A204.1 (cell line): ENCODE measurements around the gene YIPF4.
"Not testable (repeated sequence)": the region's sequence is repeated elsewhere in the genome, so short reads cannot be mapped to it uniquely, and the experiment has no call there.

Source experiments
- FAIRE-seq: peaks from 2 replicates; lab custom pipeline; 2012; peaks lifted over from hg19 to GRCh38; lab: Jason Lieb, UNC

Gene YIPF4

DNA sequence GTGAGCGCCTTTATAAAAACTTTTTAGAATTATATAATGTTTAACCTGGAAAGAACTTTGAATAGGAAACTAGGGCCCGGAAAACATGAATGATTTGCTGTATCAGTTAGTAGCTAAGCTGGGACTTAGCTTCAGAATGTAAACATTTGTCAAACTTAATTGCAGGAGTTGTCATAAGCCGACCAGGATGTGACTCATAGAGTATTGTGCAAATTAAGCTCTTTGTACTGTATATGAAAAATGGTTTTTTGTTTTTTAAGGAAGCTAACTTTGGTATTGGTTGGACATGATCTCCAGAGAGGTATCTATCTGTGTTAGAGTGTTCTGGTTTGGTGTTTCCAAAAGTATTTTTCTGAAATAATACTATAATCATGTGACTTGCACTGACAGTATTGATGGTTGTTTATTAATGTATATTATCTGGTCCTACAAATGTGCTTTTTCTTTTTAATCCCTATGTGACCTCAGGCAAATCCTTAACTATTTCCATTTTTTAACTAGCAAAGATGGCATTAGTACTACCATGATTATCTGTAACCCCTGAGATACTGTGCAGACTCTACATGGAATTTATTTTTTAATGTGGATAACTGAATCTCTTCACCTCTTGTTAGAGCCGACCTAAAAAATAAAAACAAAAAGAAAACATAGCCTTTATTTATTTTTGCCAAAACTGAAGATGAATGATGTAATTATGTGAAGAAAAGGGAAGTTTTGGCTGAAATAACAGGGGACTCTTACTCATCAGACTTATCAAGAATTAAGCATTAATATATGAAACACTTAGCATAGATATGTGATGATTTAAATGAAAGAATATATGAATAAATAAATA lies 11.7 kb downstream of the YIPF4 start:
- FAIRE-seq: no peak

DNA sequence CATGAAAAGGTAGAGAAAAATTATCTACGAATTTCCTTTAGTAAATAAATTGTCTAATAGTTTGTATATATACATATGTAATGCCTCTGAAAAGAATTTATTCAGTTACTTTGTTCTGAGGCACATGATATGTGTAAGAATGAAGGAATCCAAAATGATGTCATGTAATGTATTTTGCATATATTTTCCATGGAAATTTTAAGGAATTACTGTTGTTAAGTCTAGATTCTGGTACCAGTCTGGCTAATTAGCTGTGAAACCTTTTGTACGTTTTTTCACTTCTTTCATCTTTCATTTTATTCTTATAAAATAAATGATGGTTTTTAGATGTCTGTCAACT lies 12.3 kb downstream of the YIPF4 start:
- peak; percentile 11 for FAIRE-seq

GRCh38 chr2:32291746-32292145 lies 14.0 kb downstream of the YIPF4 start:
- no peak for FAIRE-seq

GRCh38 chr2:32293493-32293892 lies 15.8 kb downstream of the YIPF4 start:
- FAIRE-seq: not testable (repeated sequence)

- not testable (repeated sequence) for FAIRE-seq
Measured at GRCh38 chr2:32293966-32294562, 16.4 kb downstream of the YIPF4 start.

- FAIRE-seq: no peak
Measured at GRCh38 chr2:32310577-32310976, 32.9 kb downstream of the YIPF4 start.

- no peak for FAIRE-seq
Measured at GRCh38 chr2:32314886-32315285, 37.2 kb downstream of the YIPF4 start.

- FAIRE-seq: not testable (repeated sequence)
Measured at GRCh38 chr2:32328679-32329078, 51.0 kb downstream of the YIPF4 start.

DNA sequence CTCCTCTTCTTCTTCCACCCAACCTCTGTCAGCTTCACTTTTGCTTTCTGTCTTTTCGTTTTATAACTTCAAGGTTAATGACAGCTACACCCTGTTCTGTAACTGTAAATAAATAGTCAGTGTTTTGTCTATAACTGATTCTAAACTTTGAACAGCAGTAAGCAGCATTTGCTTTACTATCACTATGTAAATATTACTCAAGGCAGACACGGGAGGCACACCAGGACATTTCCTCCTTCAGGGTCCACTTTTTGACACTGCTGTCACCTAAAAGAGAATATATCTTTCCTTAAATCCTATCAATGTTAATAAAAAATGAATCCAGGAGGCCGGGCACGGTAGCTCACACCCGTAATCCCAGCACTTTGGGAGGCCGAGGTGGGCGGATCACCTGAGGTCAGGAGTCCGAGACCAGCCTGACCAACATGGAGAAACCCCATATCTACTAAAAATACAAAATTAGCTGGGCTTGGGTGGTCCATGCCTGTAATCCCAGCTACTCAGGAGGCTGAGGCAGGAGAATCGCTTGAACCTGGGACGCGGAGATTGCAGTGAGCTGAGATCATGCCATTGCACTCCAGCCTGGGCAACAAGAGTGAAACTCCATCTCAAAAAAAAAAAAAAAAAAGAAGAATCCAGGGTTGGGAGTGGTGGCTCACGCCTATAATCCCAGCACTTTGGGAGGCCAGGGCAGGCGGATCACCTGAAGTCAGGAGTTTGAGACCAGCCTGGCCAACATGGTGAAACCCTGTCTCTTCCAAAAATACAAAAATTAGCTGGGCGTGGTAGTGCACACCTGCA lies 51.7 kb downstream of the YIPF4 start:
- FAIRE-seq: not testable (repeated sequence)

DNA sequence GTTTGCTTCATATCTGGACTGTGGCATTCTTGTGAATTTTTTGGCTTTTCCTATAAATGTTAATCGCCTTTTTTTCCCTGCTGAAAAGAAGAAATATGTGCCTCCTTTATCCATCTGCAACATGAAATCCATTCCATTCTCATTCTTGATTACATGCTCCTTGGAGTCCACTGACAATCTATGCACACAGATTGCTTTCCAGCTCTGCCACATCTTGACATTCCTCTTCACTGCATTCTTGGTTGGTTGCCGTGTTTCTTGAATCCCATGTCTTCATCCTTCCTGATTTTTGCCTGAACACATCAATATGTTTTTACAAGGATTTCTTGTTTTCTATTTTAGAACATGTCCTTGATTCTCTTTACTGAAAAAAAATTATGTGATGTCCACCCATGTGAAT lies 52.4 kb downstream of the YIPF4 start:
- no peak for FAIRE-seq

DNA sequence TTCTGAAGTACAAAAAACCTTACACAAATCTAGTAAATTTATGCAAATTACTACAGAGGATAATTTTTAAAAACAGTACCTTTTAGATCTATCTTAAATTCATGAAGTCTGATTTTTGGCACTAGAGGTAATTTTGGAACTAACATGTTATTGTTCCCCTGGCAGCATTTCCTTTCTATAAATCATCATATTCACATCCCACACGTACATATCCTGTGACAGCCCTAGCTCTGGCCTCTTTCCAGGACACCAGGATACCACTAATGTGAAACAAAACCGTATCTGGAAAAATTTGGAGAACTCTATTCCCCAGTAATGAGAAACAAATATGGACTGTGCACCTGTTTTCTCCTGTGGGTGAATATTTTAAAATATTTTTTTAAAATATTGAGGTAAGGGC lies 65.1 kb downstream of the YIPF4 start:
- FAIRE-seq: no peak

- FAIRE-seq: not testable (repeated sequence)
Measured at GRCh38 chr2:32350797-32351196, 73.1 kb downstream of the YIPF4 start.

- FAIRE-seq: no peak
Measured at GRCh38 chr2:32355976-32356680, 78.4 kb downstream of the YIPF4 start.

- no peak for FAIRE-seq
Measured at GRCh38 chr2:32356681-32357317, 79.1 kb downstream of the YIPF4 start, which contains the start of gene BIRC6. Gene BIRC6 (plus strand): TSS chr2:32357023. CDS start chr2:32357162, 139 bp downstream.

GRCh38 chr2:32357318-32358110 lies 79.8 kb downstream of the YIPF4 start:
- no peak for FAIRE-seq

DNA sequence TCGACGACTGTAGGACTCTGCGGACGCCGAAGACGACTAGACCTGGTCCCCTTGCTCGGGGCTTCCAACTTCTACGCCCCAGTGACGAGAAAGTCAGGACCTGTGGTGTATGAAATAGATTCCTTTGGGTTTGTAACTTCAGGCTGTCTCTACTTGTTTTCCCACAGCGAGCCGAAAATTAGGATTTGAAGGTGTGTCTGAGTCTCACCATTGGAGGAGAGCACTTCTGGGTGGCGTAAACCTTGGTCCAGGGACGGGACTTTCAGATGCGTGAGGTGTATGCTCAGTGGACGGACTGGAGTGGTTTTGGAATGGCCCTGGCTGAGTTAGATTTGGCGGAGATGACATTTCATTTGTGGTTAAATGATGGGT lies 80.4 kb downstream of the YIPF4 start:
- FAIRE-seq: no peak

DNA sequence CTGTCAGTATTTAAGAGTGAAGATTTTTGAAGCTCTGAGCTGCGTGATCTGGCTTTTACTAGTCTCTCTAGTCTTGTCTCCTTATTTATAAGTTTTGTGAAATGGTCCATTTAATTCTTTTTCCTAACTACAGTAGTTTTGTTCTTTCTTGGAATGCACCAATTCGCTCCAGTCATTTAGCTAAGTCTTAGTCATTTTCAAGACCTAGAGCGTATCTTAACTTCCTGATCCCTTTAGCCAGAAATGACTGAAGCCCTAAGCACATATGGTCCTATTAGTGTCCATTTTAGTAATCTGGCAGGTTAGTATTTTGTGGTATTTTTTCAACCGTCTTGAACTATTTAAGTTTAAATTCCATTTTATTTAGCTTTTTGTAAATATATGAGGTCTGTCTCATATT lies 82.7 kb downstream of the YIPF4 start:
- FAIRE-seq: no peak

DNA sequence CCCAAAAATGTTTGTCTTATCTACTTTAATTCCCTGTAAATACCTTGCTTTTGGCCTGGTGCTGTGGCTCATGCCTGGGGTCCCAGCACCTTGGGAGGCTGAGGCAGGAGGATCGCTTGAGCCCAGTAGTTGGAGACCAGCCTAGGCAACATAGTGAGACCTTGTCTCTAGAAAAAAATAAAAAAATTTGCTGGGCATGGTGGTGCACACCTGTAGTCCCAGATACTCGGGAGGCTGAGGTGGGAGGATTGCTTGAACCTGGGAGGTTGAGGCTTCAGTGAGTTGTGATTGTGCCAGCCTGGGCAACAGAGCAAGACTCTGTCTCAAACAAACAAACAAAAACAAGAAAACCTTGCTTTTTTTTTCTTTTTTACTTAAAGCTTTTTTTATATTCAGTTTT lies 85.3 kb downstream of the YIPF4 start:
- FAIRE-seq: not testable (repeated sequence)

DNA sequence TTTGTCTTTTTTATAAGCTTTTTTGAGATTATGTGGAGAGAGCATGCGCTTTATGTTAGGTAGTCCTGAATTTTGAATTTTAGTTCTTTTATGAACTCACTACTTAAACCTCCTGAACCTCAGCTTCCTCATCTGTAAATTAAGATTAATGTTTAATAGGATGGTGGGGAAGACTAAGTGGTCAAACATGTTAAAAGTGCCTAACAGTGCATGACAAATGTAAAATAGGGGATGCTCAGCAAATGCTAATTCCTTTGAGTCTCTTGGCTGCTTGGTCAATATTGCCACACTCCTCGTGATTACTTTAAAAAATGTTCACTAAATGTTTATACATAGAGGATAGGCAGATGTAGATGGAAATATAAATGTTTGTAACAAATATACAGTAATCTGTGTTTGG lies 85.9 kb downstream of the YIPF4 start:
- FAIRE-seq: no peak

- not testable (repeated sequence) for FAIRE-seq
Measured at GRCh38 chr2:32364290-32364689, 86.6 kb downstream of the YIPF4 start.

- FAIRE-seq: not testable (repeated sequence)
Measured at GRCh38 chr2:32365679-32366078, 88.0 kb downstream of the YIPF4 start.
